ENCODE results near the gene NRN1.
"Not testable (repeated sequence)": the region's sequence is repeated elsewhere in the genome, so short reads cannot be mapped to it uniquely, and the experiment has no call there.

Gene NRN1

GRCh38 chr6:5976811-5977210, 29.9 kb downstream of the NRN1 start:
- no peak for DNase-seq
- no peaks in the 10 kb centered on the region for H3K4me1 Mint-ChIP-seq
- no peak for TF ChIP-seq CTCF (IDR thresholded peaks at IDR 0.05)

GRCh38 chr6:5968817-5969734, 37.6 kb downstream of the NRN1 start:
- no peaks in the 10 kb centered on the region for H3K4me1 Mint-ChIP-seq
- peaks cover 5% of the 10 kb centered on the region for H3K9me3 Mint-ChIP-seq
- H3K4me3 Mint-ChIP-seq: no peak overlapping the region
- H3K27ac Mint-ChIP-seq: no peak overlapping the region
- TF ChIP-seq CTCF (IDR thresholded peaks at IDR 0.05): no peak
- peaks cover 19% of the 10 kb centered on the region for H3K27me3 Mint-ChIP-seq (ENCODE audit: low read depth, poor library complexity)
- H3K36me3 Mint-ChIP-seq (ENCODE audit: low read depth): no peaks in the 10 kb centered on the region
- no peak for DNase-seq

More at GRCh38 chr6:5976811-5977210, 29.9 kb downstream of the NRN1 start:
- peaks cover 13% of the 10 kb centered on the region for H3K27me3 Mint-ChIP-seq (ENCODE audit: low read depth, poor library complexity)
- peaks cover 15% of the 10 kb centered on the region for H3K9me3 Mint-ChIP-seq
- no peak overlapping the region for H3K4me3 Mint-ChIP-seq
- peaks cover 5% of the 10 kb centered on the region for H3K36me3 Mint-ChIP-seq (ENCODE audit: low read depth)
- H3K27ac Mint-ChIP-seq: no peak overlapping the region

DNA sequence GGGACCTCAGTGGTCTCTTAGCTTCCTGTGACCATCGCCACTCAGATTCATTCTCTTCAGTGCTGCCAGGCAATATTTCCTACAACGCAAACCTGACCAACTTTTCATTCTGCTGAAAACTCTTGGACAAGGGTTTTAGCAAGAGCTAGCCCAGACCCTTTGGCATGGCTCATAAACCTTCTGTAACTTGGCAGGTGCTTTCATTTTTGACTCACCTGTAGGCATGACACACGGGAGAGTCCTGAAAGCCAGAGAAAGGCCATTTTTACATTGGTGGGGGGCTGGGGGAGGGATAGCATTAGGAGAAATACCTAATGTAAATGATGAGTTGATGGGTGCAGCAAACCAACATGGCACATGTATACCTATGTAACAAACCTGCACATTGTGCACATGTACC, 38.7 kb downstream of the NRN1 start:
- peaks cover 28% of the 10 kb centered on the region for H3K27me3 Mint-ChIP-seq (ENCODE audit: low read depth, poor library complexity)
- H3K36me3 Mint-ChIP-seq (ENCODE audit: low read depth); H3K4me3 Mint-ChIP-seq: not testable (repeated sequence)

GRCh38 chr6:5967594-5967993, 39.1 kb downstream of the NRN1 start:
- Mint-ChIP-seq H3K27me3 (ENCODE audit: low read depth, poor library complexity) (peaks cover 31% of the 10 kb centered on the region), H3K36me3 (ENCODE audit: low read depth) (no peaks in the 10 kb centered on the region), H3K27ac (no peak overlapping the region), H3K4me3 (no peak overlapping the region), H3K4me1 (no peaks in the 10 kb centered on the region), H3K9me3 (peaks cover 1% of the 10 kb centered on the region)
- TF ChIP-seq CTCF (IDR thresholded peaks at IDR 0.05): no peak
- DNase-seq: no peak

More for the DNA sequence above, 38.7 kb downstream of the NRN1 start:
- not testable (repeated sequence) for H3K9me3 Mint-ChIP-seq, H3K27ac Mint-ChIP-seq, H3K4me1 Mint-ChIP-seq, DNase-seq

- H3K27me3 Mint-ChIP-seq (ENCODE audit: low read depth, poor library complexity): peaks cover 22% of the 10 kb centered on the region
- no peak for DNase-seq
- H3K9me3 Mint-ChIP-seq: no peaks in the 10 kb centered on the region
Observed at GRCh38 chr6:5962794-5963193, 43.9 kb downstream of the NRN1 start.

DNA sequence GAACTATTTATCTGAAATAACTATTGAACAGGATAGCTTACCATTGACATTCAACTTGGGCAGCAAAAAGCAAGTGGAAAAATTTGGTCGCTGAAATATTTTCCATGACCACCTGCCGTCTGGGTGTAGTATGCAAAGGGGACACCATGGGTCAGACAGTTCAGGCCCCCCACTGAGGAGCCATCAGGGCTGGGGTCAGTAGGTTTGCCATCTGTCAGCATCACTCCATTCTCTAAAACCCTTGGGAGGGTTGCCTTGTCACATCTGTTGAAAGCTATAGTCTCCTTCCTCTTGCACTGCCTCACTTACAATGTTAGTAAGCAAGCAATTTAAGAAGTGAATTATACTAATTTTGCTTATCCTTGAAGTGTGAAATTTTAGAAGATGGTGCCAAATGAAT, 44.9 kb downstream of the NRN1 start:
- H3K27me3 Mint-ChIP-seq (ENCODE audit: low read depth, poor library complexity): peaks cover 22% of the 10 kb centered on the region
- peaks cover 39% of the 10 kb centered on the region for H3K4me1 Mint-ChIP-seq
- no peak overlapping the region for H3K27ac Mint-ChIP-seq
- H3K9me3 Mint-ChIP-seq: no peaks in the 10 kb centered on the region
- DNase-seq: no peak
- H3K4me3 Mint-ChIP-seq: no peak overlapping the region
- no peaks in the 10 kb centered on the region for H3K36me3 Mint-ChIP-seq (ENCODE audit: low read depth)
- no peak for TF ChIP-seq CTCF (IDR thresholded peaks at IDR 0.05)

More at GRCh38 chr6:5962794-5963193, 43.9 kb downstream of the NRN1 start:
- H3K36me3 Mint-ChIP-seq (ENCODE audit: low read depth): no peaks in the 10 kb centered on the region
- H3K4me1 Mint-ChIP-seq: peaks cover 31% of the 10 kb centered on the region
- no peak for TF ChIP-seq CTCF (IDR thresholded peaks at IDR 0.05)
- H3K27ac Mint-ChIP-seq: no peak overlapping the region
- H3K4me3 Mint-ChIP-seq: no peak overlapping the region
